Thyroid gland (tissue), 4 donors: ENCODE measurements around the gene PSMD5.

Experiments
- POLR2A ChIP-seq, 2 donors: fragments of 450-650 bp; IDR thresholded peaks; one replicate each; pipeline ENCODE4 v1.6.1; 2017; ENCODE audit warnings: antibody characterized with exemption in 2 of 2, mild to moderate bottlenecking in 2 of 2, moderate library complexity in 1 of 2
- TF ChIP-seq, protein P1 (sequence below), 6 experiments: fragments of 200-600 bp in 3 of 6; fragments of 450-650 bp in 3 of 6; sonication (generic) in 3 of 6; IDR thresholded peaks; one replicate each; pipeline ENCODE4 v1.5.1; 2016 to 2019; ENCODE audit warnings: antibody characterized with exemption in 6 of 6, mild to moderate bottlenecking in 2 of 6, inconsistent platforms in 1 of 6, moderate library complexity in 1 of 6

DNA sequence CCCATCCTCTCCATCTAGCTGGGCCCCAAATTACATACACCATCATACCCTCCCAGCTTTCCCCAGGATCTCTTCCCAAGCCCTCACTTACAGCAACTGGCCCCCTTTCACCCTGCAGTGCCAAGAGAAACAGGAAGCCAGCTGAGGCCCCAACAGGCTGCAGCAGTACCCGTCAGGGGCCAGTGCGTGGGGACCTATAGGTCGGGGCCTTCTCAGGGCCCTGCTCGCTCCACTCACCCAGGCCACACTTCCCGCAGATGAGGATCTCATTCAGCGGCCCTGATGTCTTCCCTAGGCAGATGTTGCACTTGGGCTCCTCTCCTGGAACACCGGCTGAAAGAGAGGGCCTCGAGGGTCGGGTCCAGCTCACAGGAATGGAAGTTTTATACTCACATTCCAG lies 27.5 kb upstream of the PSMD5 start:
- TF ChIP-seq, protein P1, sequence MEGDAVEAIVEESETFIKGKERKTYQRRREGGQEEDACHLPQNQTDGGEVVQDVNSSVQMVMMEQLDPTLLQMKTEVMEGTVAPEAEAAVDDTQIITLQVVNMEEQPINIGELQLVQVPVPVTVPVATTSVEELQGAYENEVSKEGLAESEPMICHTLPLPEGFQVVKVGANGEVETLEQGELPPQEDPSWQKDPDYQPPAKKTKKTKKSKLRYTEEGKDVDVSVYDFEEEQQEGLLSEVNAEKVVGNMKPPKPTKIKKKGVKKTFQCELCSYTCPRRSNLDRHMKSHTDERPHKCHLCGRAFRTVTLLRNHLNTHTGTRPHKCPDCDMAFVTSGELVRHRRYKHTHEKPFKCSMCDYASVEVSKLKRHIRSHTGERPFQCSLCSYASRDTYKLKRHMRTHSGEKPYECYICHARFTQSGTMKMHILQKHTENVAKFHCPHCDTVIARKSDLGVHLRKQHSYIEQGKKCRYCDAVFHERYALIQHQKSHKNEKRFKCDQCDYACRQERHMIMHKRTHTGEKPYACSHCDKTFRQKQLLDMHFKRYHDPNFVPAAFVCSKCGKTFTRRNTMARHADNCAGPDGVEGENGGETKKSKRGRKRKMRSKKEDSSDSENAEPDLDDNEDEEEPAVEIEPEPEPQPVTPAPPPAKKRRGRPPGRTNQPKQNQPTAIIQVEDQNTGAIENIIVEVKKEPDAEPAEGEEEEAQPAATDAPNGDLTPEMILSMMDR (IDR thresholded peaks at IDR 0.05): no peak
- TF ChIP-seq POLR2A (IDR thresholded peaks at IDR 0.05): no peak
